HG03442 (cell line): ENCODE measurements around the gene SMAD9.
A peak's percentile ranks its signal among the peaks of the same experiment; 100 is the strongest.
"Not testable (repeated sequence)": the region's sequence is repeated elsewhere in the genome, so short reads cannot be mapped to it uniquely, and the experiment has no call there.

ENCODE experiments used
- ATAC-seq: cut with Tn5 transposase; IDR thresholded peaks from one replicate; pipeline ENCODE4 v1.9.1; 2021; ENCODE audit warnings: mild to moderate bottlenecking, moderate library complexity; ENCODE audit not compliant: unreplicated experiment

The SMAD9 gene

GRCh38 chr13:36912973-36913372 lies 7.1 kb downstream of the SMAD9 start:
- no peak for ATAC-seq

GRCh38 chr13:36912369-36912768 lies 7.7 kb downstream of the SMAD9 start:
- no peak for ATAC-seq

- no peak for ATAC-seq
Observed at GRCh38 chr13:36910545-36910944, 9.5 kb downstream of the SMAD9 start.

GRCh38 chr13:36907821-36908220 lies 12.2 kb downstream of the SMAD9 start:
- no peak for ATAC-seq

- no peak for ATAC-seq
Observed at GRCh38 chr13:36907266-36907665, 12.8 kb downstream of the SMAD9 start.

GRCh38 chr13:36905944-36906343 lies 14.1 kb downstream of the SMAD9 start:
- ATAC-seq, result no peak

GRCh38 chr13:36903925-36904595 lies 16.0 kb downstream of the SMAD9 start:
- no peak for ATAC-seq

GRCh38 chr13:36897054-36897616 lies 22.9 kb downstream of the SMAD9 start:
- ATAC-seq, result no peak

GRCh38 chr13:36891752-36892151 lies 28.3 kb downstream of the SMAD9 start:
- ATAC-seq, result no peak

GRCh38 chr13:36888645-36889044 lies 31.4 kb downstream of the SMAD9 start:
- no peak for ATAC-seq

GRCh38 chr13:36887758-36888521 lies 32.1 kb downstream of the SMAD9 start:
- peak; percentile 65 for ATAC-seq

GRCh38 chr13:36885901-36886300 lies 34.1 kb downstream of the SMAD9 start:
- ATAC-seq, result no peak

- no peak for ATAC-seq
Observed at GRCh38 chr13:36884235-36884634, 35.8 kb downstream of the SMAD9 start.

- ATAC-seq, result no peak
Observed at GRCh38 chr13:36883824-36884223, 36.2 kb downstream of the SMAD9 start.

- ATAC-seq, result not testable (repeated sequence)
Observed at GRCh38 chr13:36883392-36883791, 36.6 kb downstream of the SMAD9 start.

GRCh38 chr13:36882829-36883390 lies 37.1 kb downstream of the SMAD9 start:
- no peak for ATAC-seq

- no peak for ATAC-seq
Observed at GRCh38 chr13:36880961-36881360, 39.1 kb downstream of the SMAD9 start.

GRCh38 chr13:36879218-36879938 lies 40.7 kb downstream of the SMAD9 start:
- ATAC-seq, result no peak

GRCh38 chr13:36875961-36876360 lies 44.1 kb downstream of the SMAD9 start:
- ATAC-seq, result no peak

- no peak for ATAC-seq
Observed at GRCh38 chr13:36875431-36875830, 44.6 kb downstream of the SMAD9 start.

- no peak for ATAC-seq
Observed at GRCh38 chr13:36872621-36873020, 47.4 kb downstream of the SMAD9 start.
